ENCODE data around the gene MRPS33. TPM values are rescaled to one million over a fixed set of nuclear protein-coding genes. Genes with fewer than 3 reads are reported as not detected.

The MRPS33 gene
- total RNA-seq, 1 donor from 2014 or later = 53.8 TPM

- no peaks in the 10 kb centered on the region for H3K36me3 ChIP-seq (ENCODE audit: insufficient read depth, low read length)
- Mint-ChIP-seq H3K27me3 (ENCODE audit: low read depth, unreplicated experiment) (peaks cover 2% of the 10 kb centered on the region), H3K4me3 (ENCODE audit: unreplicated experiment) (no peak overlapping the region), H3K27ac (ENCODE audit: unreplicated experiment) (no peak overlapping the region), H3K9me3 (ENCODE audit: unreplicated experiment) (no peaks in the 10 kb centered on the region), H3K36me3 (ENCODE audit: low read depth, unreplicated experiment) (no peaks in the 10 kb centered on the region), H3K4me1 (ENCODE audit: low read depth, unreplicated experiment) (no peaks in the 10 kb centered on the region)
- H4K20me1 ChIP-seq (ENCODE audit: insufficient read depth, low read length) = no peaks in the 10 kb centered on the region
- TF ChIP-seq CTCF (IDR thresholded peaks at IDR 0.05; ENCODE audit: insufficient read depth, low read depth, low read length) (no peak), EZH2 (IDR thresholded peaks at IDR 0.05; ENCODE audit: insufficient read depth, low read length) (no peak)
- H3K79me2 ChIP-seq (ENCODE audit: insufficient read depth, low read length) = no peaks in the 10 kb centered on the region
- H3K27ac ChIP-seq (ENCODE audit: low read depth, low read length) = no peak overlapping the region
- no peak overlapping the region for H3K4me2 ChIP-seq (ENCODE audit: low read length)
- FAIRE-seq = no peak
- no peaks in the 10 kb centered on the region for H3K27me3 ChIP-seq (ENCODE audit: insufficient read depth, low read length)
- no peak overlapping the region for H3K9ac ChIP-seq (ENCODE audit: low read length)
- no peak for DNase-seq (ENCODE audit: low read depth)
- H2AFZ ChIP-seq (ENCODE audit: low read depth, low read length) = no peak overlapping the region
- H3K9me3 ChIP-seq (ENCODE audit: insufficient read depth, low read depth, low read length) = no peaks in the 10 kb centered on the region
- no peak overlapping the region for H3K4me3 ChIP-seq (ENCODE audit: insufficient read depth, low read depth, low read length)
- H3K4me1 ChIP-seq (ENCODE audit: insufficient read depth, low read length) = no peaks in the 10 kb centered on the region
Observed at GRCh38 chr7:140998715-140999114, 16.0 kb downstream of the MRPS33 start.

- Histone ChIP-seq H3K36me3 (ENCODE audit: insufficient read depth, low read length) (no peaks in the 10 kb centered on the region), H3K4me1 (ENCODE audit: insufficient read depth, low read length) (no peaks in the 10 kb centered on the region), H2AFZ (ENCODE audit: low read depth, low read length) (no peak overlapping the region), H4K20me1 (ENCODE audit: insufficient read depth, low read length) (no peaks in the 10 kb centered on the region), H3K4me2 (ENCODE audit: low read length) (no peak overlapping the region), H3K4me3 (ENCODE audit: insufficient read depth, low read depth, low read length) (no peak overlapping the region), H3K9ac (ENCODE audit: low read length) (no peak overlapping the region), H3K9me3 (ENCODE audit: insufficient read depth, low read depth, low read length) (no peaks in the 10 kb centered on the region), H3K27ac (ENCODE audit: low read depth, low read length) (no peak overlapping the region), H3K27me3 (ENCODE audit: insufficient read depth, low read length) (no peaks in the 10 kb centered on the region), H3K79me2 (ENCODE audit: insufficient read depth, low read length) (no peaks in the 10 kb centered on the region)
- no peak overlapping the region for H3K4me3 Mint-ChIP-seq (ENCODE audit: unreplicated experiment)
- DNase-seq (ENCODE audit: low read depth) = no peak
- no peaks in the 10 kb centered on the region for H3K4me1 Mint-ChIP-seq (ENCODE audit: low read depth, unreplicated experiment)
- H3K9me3 Mint-ChIP-seq (ENCODE audit: unreplicated experiment) = no peaks in the 10 kb centered on the region
- no peak overlapping the region for H3K27ac Mint-ChIP-seq (ENCODE audit: unreplicated experiment)
- no peak for FAIRE-seq
- TF ChIP-seq EZH2 (IDR thresholded peaks at IDR 0.05; ENCODE audit: insufficient read depth, low read length) (no peak), CTCF (IDR thresholded peaks at IDR 0.05; ENCODE audit: insufficient read depth, low read depth, low read length) (no peak)
- H3K27me3 Mint-ChIP-seq (ENCODE audit: low read depth, unreplicated experiment) = no peaks in the 10 kb centered on the region
- H3K36me3 Mint-ChIP-seq (ENCODE audit: low read depth, unreplicated experiment) = no peaks in the 10 kb centered on the region
Observed at GRCh38 chr7:140992422-140992821, 22.3 kb downstream of the MRPS33 start.

- FAIRE-seq = no peak
- TF ChIP-seq EZH2 (IDR thresholded peaks at IDR 0.05; ENCODE audit: insufficient read depth, low read length) = no peak
- TF ChIP-seq CTCF (IDR thresholded peaks at IDR 0.05; ENCODE audit: insufficient read depth, low read depth, low read length) = no peak
- H3K4me1 Mint-ChIP-seq (ENCODE audit: low read depth, unreplicated experiment) = no peaks in the 10 kb centered on the region
Observed at GRCh38 chr7:140990193-140990962, 24.4 kb downstream of the MRPS33 start.

More at GRCh38 chr7:140990193-140990962, 24.4 kb downstream of the MRPS33 start:
- Histone ChIP-seq H3K27me3 (ENCODE audit: insufficient read depth, low read length) (no peaks in the 10 kb centered on the region), H3K27ac (ENCODE audit: low read depth, low read length) (no peak overlapping the region), H3K4me3 (ENCODE audit: insufficient read depth, low read depth, low read length) (no peak overlapping the region), H2AFZ (ENCODE audit: low read depth, low read length) (no peak overlapping the region), H3K79me2 (ENCODE audit: insufficient read depth, low read length) (no peaks in the 10 kb centered on the region), H3K9me3 (ENCODE audit: insufficient read depth, low read depth, low read length) (no peaks in the 10 kb centered on the region), H3K4me1 (ENCODE audit: insufficient read depth, low read length) (no peaks in the 10 kb centered on the region), H3K9ac (ENCODE audit: low read length) (no peak overlapping the region), H3K36me3 (ENCODE audit: insufficient read depth, low read length) (no peaks in the 10 kb centered on the region), H4K20me1 (ENCODE audit: insufficient read depth, low read length) (no peaks in the 10 kb centered on the region), H3K4me2 (ENCODE audit: low read length) (no peak overlapping the region)
- DNase-seq (ENCODE audit: low read depth) = no peak
- Mint-ChIP-seq H3K4me3 (ENCODE audit: unreplicated experiment) (no peak overlapping the region), H3K36me3 (ENCODE audit: low read depth, unreplicated experiment) (no peaks in the 10 kb centered on the region), H3K9me3 (ENCODE audit: unreplicated experiment) (no peaks in the 10 kb centered on the region), H3K27me3 (ENCODE audit: low read depth, unreplicated experiment) (no peaks in the 10 kb centered on the region), H3K27ac (ENCODE audit: unreplicated experiment) (no peak overlapping the region)

All from astrocyte (in vitro differentiated cells and primary cell).